Epithelial cell of esophagus (primary cell): ENCODE results near the gene ZNF383.
"Not testable (repeated sequence)": the region's sequence is repeated elsewhere in the genome, so short reads cannot be mapped to it uniquely, and the experiment has no call there.

Experiments used
- DNase-seq: peaks from one replicate; pipeline ENCODE4 v3.0.0; 2010; ENCODE audit warnings: low read depth
- H3K4me3 ChIP-seq: 2 replicates; pipeline ENCODE4 v1.5.1; 2011; ENCODE audit warnings: mild to moderate bottlenecking, low read length, control low read depth
- TF ChIP-seq, protein P1 (sequence below): IDR thresholded peaks from 2 replicates; pipeline ENCODE4 v1.5.1; 2011; ENCODE audit warnings: low read depth, mild to moderate bottlenecking, low read length, control low read depth, inconsistent platforms; ENCODE audit not compliant: insufficient read depth; ENCODE audit errors: missing control alignments

Gene ZNF383

GRCh38 chr19:37220383-37220782, 2.4 kb downstream of the ZNF383 start:
- no peak overlapping the region for H3K4me3 ChIP-seq
- TF ChIP-seq, protein P1, sequence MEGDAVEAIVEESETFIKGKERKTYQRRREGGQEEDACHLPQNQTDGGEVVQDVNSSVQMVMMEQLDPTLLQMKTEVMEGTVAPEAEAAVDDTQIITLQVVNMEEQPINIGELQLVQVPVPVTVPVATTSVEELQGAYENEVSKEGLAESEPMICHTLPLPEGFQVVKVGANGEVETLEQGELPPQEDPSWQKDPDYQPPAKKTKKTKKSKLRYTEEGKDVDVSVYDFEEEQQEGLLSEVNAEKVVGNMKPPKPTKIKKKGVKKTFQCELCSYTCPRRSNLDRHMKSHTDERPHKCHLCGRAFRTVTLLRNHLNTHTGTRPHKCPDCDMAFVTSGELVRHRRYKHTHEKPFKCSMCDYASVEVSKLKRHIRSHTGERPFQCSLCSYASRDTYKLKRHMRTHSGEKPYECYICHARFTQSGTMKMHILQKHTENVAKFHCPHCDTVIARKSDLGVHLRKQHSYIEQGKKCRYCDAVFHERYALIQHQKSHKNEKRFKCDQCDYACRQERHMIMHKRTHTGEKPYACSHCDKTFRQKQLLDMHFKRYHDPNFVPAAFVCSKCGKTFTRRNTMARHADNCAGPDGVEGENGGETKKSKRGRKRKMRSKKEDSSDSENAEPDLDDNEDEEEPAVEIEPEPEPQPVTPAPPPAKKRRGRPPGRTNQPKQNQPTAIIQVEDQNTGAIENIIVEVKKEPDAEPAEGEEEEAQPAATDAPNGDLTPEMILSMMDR: no peak
- no peak for DNase-seq

- TF ChIP-seq, protein P1: no peak
- peak; percentile 75 for DNase-seq
- no peak overlapping the region for H3K4me3 ChIP-seq
These were observed 3.1 kb downstream of the ZNF383 start for GRCh38 chr19:37221136-37221535.

DNA sequence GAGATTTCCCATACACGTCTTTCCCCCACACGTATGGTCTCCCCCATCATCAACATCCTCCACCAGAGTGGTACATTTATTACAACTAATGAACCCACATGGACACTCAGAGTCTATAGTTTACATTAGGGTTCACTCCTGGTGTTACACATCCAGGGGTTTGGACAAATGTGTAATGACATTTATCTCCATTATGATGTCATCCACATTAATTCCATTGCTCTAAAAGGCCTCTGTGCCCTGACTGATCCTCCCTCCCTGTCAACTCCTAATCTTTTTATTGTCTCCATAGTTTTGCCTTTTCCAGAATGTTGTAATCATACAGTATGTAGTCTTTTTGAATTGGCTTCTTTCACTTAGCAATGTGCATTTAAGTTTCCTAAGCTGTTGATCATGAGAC, 8.2 kb downstream of the ZNF383 start:
- no peak overlapping the region for H3K4me3 ChIP-seq
- DNase-seq: no peak
- TF ChIP-seq, protein P1: no peak

- no peak overlapping the region for H3K4me3 ChIP-seq
- TF ChIP-seq, protein P1: peak; percentile 67
- peak; percentile 34 for DNase-seq
These were observed 10.0 kb downstream of the ZNF383 start for GRCh38 chr19:37227996-37228395.

GRCh38 chr19:37243206-37243632, 25.2 kb downstream of the ZNF383 start:
- TF ChIP-seq, protein P1: no peak
- H3K4me3 ChIP-seq: no peak overlapping the region
- DNase-seq: no peak

GRCh38 chr19:37251308-37252229, 33.6 kb downstream of the ZNF383 start:
- TF ChIP-seq, protein P1: no peak
- peak overlapping the region; percentile 95 for H3K4me3 ChIP-seq
- peak; percentile 99 for DNase-seq

- not testable (repeated sequence) for DNase-seq, H3K4me3 ChIP-seq
These were observed 45.0 kb downstream of the ZNF383 start for GRCh38 chr19:37263028-37263427.

DNA sequence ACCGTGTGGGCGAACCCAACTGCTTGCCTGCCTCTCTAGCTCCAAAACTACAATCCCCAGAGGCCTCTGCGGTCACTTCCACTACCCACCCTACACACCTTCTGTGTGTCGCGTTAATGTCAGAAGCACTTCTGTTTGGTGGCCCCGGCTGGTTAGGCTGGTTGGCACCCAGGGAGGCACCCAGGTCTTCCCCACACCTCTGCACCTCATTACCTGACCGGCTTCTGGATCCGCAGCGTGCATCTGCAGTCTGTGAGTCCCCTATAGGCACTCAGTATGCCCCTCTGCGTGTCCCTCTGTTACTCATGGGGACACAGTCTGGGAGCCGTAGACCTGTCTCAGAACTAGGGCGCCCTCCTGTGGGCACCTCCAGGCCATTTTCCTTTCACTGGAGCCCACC, 49.0 kb downstream of the ZNF383 start:
- not testable (repeated sequence) for DNase-seq, H3K4me3 ChIP-seq

- H3K4me3 ChIP-seq, DNase-seq: not testable (repeated sequence)
These were observed 49.7 kb downstream of the ZNF383 start for GRCh38 chr19:37267755-37268154.

DNA sequence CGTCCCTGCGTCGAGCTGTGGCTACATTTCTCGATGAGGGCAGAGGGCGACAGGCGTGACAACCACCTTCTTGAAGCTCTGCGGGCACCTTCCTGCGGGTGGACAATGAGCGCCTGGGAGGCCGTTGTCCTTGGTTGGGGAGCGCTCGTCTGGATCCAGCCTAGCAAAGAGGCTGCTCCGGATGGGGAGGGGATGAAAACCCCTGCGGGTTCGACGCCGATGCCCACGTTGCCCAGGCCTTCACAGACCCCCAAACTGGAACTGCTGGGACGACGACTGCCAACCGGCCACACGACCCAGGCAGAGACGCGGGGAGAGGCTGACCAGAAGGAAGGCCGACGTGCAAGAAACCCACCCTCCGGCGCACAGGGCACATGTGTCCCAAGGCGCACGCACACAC, 62.6 kb downstream of the ZNF383 start:
- not testable (repeated sequence) for H3K4me3 ChIP-seq, DNase-seq

DNA sequence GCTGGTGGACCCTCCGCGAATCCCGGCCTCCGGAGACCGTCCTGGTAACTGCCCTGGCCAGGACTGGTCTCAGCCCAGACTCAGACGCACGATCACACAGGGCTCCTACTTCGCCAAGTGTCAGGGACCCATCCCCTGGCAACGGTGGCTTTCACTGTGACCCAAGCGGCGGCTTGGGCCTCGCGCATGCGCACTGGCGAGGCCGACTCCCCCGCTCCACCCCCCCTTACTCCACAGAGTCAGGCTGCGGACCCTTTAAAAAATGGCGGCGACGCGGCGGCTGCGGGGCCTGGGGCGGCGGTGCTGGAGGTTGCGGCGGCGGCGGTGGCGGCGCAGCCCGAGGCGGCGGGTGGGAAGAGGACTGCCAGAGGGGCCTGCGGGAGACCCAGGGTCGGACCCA, 66.0 kb downstream of the ZNF383 start:
- not testable (repeated sequence) for H3K4me3 ChIP-seq, DNase-seq

DNA sequence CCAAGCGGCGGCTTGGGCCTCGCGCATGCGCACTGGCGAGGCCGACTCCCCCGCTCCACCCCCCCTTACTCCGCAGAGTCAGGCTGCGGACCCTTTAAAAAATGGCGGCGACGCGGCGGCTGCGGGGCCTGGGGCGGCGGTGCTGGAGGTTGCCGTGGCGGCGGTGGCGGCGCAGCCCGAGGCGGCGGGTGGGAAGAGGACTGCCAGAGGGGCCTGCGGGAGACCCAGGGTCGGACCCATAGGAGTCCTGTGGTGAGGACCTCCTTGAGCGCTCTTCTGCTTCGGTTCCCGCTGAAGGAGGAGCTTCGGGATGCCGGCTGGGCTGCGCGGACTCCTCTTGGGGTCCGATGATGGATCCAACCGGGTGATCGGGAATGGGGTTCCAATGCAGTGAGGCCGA, 71.2 kb downstream of the ZNF383 start:
- not testable (repeated sequence) for DNase-seq, H3K4me3 ChIP-seq
